IPS-15b (cell line): ENCODE results near the gene ZFAND2B.
A peak's percentile ranks its signal among the peaks of the same experiment; 100 is the strongest.

Experiments
- H3K27me3 ChIP-seq: one replicate; pipeline ENCODE4 v1.6.1; 2013; ENCODE audit warnings: low read length; ENCODE audit not compliant: control insufficient read depth, insufficient read depth
- H3K36me3 ChIP-seq: one replicate; pipeline ENCODE4 v1.6.1; 2013; ENCODE audit warnings: low read length; ENCODE audit not compliant: control insufficient read depth, insufficient read depth
- H3K4me1 ChIP-seq: one replicate; pipeline ENCODE4 v1.6.1; 2013; ENCODE audit warnings: mild to moderate bottlenecking, low read length; ENCODE audit not compliant: control insufficient read depth, insufficient read depth
- H3K4me3 ChIP-seq: one replicate; pipeline ENCODE4 v1.5.1; 2013; ENCODE audit warnings: low read depth, low read length
- H3K9ac ChIP-seq: one replicate; pipeline ENCODE4 v1.6.1; 2013; ENCODE audit warnings: low read depth, mild to moderate bottlenecking, low read length
- H3K9me3 ChIP-seq: one replicate; pipeline ENCODE4 v1.6.1; 2013; ENCODE audit warnings: mild to moderate bottlenecking, low read length; ENCODE audit not compliant: control insufficient read depth, insufficient read depth

Gene ZFAND2B

GRCh38 chr2:219243291-219243761 lies 36.7 kb downstream of the ZFAND2B start:
- H3K4me1 ChIP-seq: peaks cover 4% of the 10 kb centered on the region
- H3K9me3 ChIP-seq: no peaks in the 10 kb centered on the region
- H3K27me3 ChIP-seq: no peaks in the 10 kb centered on the region
- H3K36me3 ChIP-seq: peaks cover 8% of the 10 kb centered on the region
- no peak overlapping the region for H3K4me3 ChIP-seq
- H3K9ac ChIP-seq: no peak overlapping the region

- Histone ChIP-seq H3K4me1 (peaks cover 4% of the 10 kb centered on the region), H3K27me3 (no peaks in the 10 kb centered on the region), H3K4me3 (peak overlapping the region; percentile 85), H3K9ac (peak overlapping the region; percentile 73), H3K9me3 (no peaks in the 10 kb centered on the region), H3K36me3 (peaks cover 8% of the 10 kb centered on the region)
These were observed 38.2 kb downstream of the ZFAND2B start for GRCh38 chr2:219244789-219245147.

- no peaks in the 10 kb centered on the region for H3K27me3 ChIP-seq
- peaks cover 7% of the 10 kb centered on the region for H3K4me1 ChIP-seq
- H3K9me3 ChIP-seq: no peaks in the 10 kb centered on the region
- H3K9ac ChIP-seq: peak within 1 kb of the TSS; percentile 79
- H3K36me3 ChIP-seq: peaks cover 9% of the 10 kb centered on the region
- peak within 1 kb of the TSS; percentile 85 for H3K4me3 ChIP-seq
These were observed 38.7 kb downstream of the ZFAND2B start, which contains the start of the genes GLB1L and STK16 for GRCh38 chr2:219245148-219245898. TSS of gene GLB1L (minus strand) at chr2:219245444. CDS start at chr2:219243573, 1,871 bp downstream. TSS of gene STK16 (plus strand) at chr2:219245479. CDS start at chr2:219246000, 521 bp downstream.

- H3K9me3 ChIP-seq: no peaks in the 10 kb centered on the region
- H3K4me1 ChIP-seq: peaks cover 7% of the 10 kb centered on the region
- H3K27me3 ChIP-seq: no peaks in the 10 kb centered on the region
- H3K9ac ChIP-seq: peak overlapping the region; percentile 79
- H3K36me3 ChIP-seq: peaks cover 11% of the 10 kb centered on the region
- peak overlapping the region; percentile 85 for H3K4me3 ChIP-seq
These were observed 39.3 kb downstream of the ZFAND2B start for GRCh38 chr2:219245899-219246230.

- Histone ChIP-seq H3K4me3 (no peak overlapping the region), H3K4me1 (peaks cover 7% of the 10 kb centered on the region), H3K27me3 (peaks cover 4% of the 10 kb centered on the region), H3K9me3 (no peaks in the 10 kb centered on the region), H3K36me3 (peaks cover 11% of the 10 kb centered on the region), H3K9ac (no peak overlapping the region)
These were observed 40.0 kb downstream of the ZFAND2B start for GRCh38 chr2:219246559-219246958.

- Histone ChIP-seq H3K27me3 (peaks cover 18% of the 10 kb centered on the region), H3K4me3 (no peak overlapping the region), H3K4me1 (peaks cover 15% of the 10 kb centered on the region), H3K36me3 (peaks cover 13% of the 10 kb centered on the region), H3K9me3 (no peaks in the 10 kb centered on the region), H3K9ac (no peak overlapping the region)
These were observed 41.4 kb downstream of the ZFAND2B start for GRCh38 chr2:219247678-219248642.

GRCh38 chr2:219248845-219249202 lies 42.2 kb downstream of the ZFAND2B start:
- Histone ChIP-seq H3K4me1 (peaks cover 15% of the 10 kb centered on the region), H3K9ac (no peak overlapping the region), H3K27me3 (peaks cover 22% of the 10 kb centered on the region), H3K4me3 (no peak overlapping the region), H3K36me3 (peaks cover 13% of the 10 kb centered on the region), H3K9me3 (no peaks in the 10 kb centered on the region)

GRCh38 chr2:219249203-219249980 lies 42.8 kb downstream of the ZFAND2B start:
- Histone ChIP-seq H3K27me3 (peaks cover 27% of the 10 kb centered on the region), H3K9ac (no peak overlapping the region), H3K4me1 (peaks cover 15% of the 10 kb centered on the region), H3K4me3 (no peak overlapping the region), H3K9me3 (no peaks in the 10 kb centered on the region), H3K36me3 (peaks cover 13% of the 10 kb centered on the region)

GRCh38 chr2:219250049-219250781 lies 43.6 kb downstream of the ZFAND2B start:
- no peak overlapping the region for H3K9ac ChIP-seq
- peaks cover 35% of the 10 kb centered on the region for H3K27me3 ChIP-seq
- no peak overlapping the region for H3K4me3 ChIP-seq
- peaks cover 11% of the 10 kb centered on the region for H3K4me1 ChIP-seq
- peaks cover 13% of the 10 kb centered on the region for H3K36me3 ChIP-seq
- H3K9me3 ChIP-seq: no peaks in the 10 kb centered on the region

- no peak overlapping the region for H3K9ac ChIP-seq
- H3K27me3 ChIP-seq: peaks cover 49% of the 10 kb centered on the region
- no peak overlapping the region for H3K4me3 ChIP-seq
- H3K36me3 ChIP-seq: peaks cover 13% of the 10 kb centered on the region
- H3K9me3 ChIP-seq: no peaks in the 10 kb centered on the region
- peaks cover 11% of the 10 kb centered on the region for H3K4me1 ChIP-seq
These were observed 45.1 kb downstream of the ZFAND2B start for GRCh38 chr2:219251656-219252055.

- Histone ChIP-seq H3K36me3 (peaks cover 13% of the 10 kb centered on the region), H3K4me3 (peak overlapping the region; percentile 62), H3K9ac (no peak overlapping the region), H3K9me3 (no peaks in the 10 kb centered on the region), H3K4me1 (peaks cover 11% of the 10 kb centered on the region), H3K27me3 (peaks cover 51% of the 10 kb centered on the region)
These were observed 45.5 kb downstream of the ZFAND2B start for GRCh38 chr2:219252084-219252483.
